HG03439 (cell line): ENCODE data around the gene TMEM80.
"Not testable (repeated sequence)": the region's sequence is repeated elsewhere in the genome, so short reads cannot be mapped to it uniquely, and the experiment has no call there.

Experiments
- ATAC-seq: cut with Tn5 transposase; IDR thresholded peaks from one replicate; pipeline ENCODE4 v1.9.1; 2021; ENCODE audit warnings: mild to moderate bottlenecking, moderate library complexity; ENCODE audit not compliant: unreplicated experiment

The TMEM80 gene

GRCh38 chr11:720642-721246, 25.1 kb downstream of the TMEM80 start:
- ATAC-seq: no peak

GRCh38 chr11:721247-721740, 25.7 kb downstream of the TMEM80 start:
- no peak for ATAC-seq

GRCh38 chr11:721741-722345, 26.2 kb downstream of the TMEM80 start:
- ATAC-seq: no peak

- ATAC-seq: no peak
Observed at GRCh38 chr11:722346-722811, 26.8 kb downstream of the TMEM80 start.

- no peak for ATAC-seq
Observed at GRCh38 chr11:723120-723883, 27.7 kb downstream of the TMEM80 start.

GRCh38 chr11:724049-724777, 28.6 kb downstream of the TMEM80 start:
- no peak for ATAC-seq

GRCh38 chr11:724778-725386, 29.3 kb downstream of the TMEM80 start:
- ATAC-seq: no peak

- ATAC-seq: no peak
Observed at GRCh38 chr11:725624-726202, 30.1 kb downstream of the TMEM80 start.

- no peak for ATAC-seq
Observed at GRCh38 chr11:726278-727220, 30.9 kb downstream of the TMEM80 start.

GRCh38 chr11:727281-727701, 31.7 kb downstream of the TMEM80 start:
- ATAC-seq: no peak

- ATAC-seq: peak; percentile 41
Observed at GRCh38 chr11:727859-728748, 32.5 kb downstream of the TMEM80 start.

GRCh38 chr11:728901-729491, 33.4 kb downstream of the TMEM80 start:
- no peak for ATAC-seq

- ATAC-seq: no peak
Observed at GRCh38 chr11:729492-730074, 34.0 kb downstream of the TMEM80 start.

- no peak for ATAC-seq
Observed at GRCh38 chr11:733072-733471, 37.5 kb downstream of the TMEM80 start.

GRCh38 chr11:734541-734940, 38.9 kb downstream of the TMEM80 start:
- ATAC-seq: not testable (repeated sequence)

- no peak for ATAC-seq
Observed at GRCh38 chr11:737366-737765, 41.8 kb downstream of the TMEM80 start.

- not testable (repeated sequence) for ATAC-seq
Observed at GRCh38 chr11:737899-738298, 42.3 kb downstream of the TMEM80 start.

GRCh38 chr11:742156-742546, 46.5 kb downstream of the TMEM80 start:
- no peak for ATAC-seq
